Peyer's patch (tissue), 4 donors: Measurements from ENCODE around the gene HFM1. TPM values are rescaled to one million over a fixed set of nuclear protein-coding genes. Genes with fewer than 3 reads are reported as not detected.
"Not testable (repeated sequence)": the region's sequence is repeated elsewhere in the genome, so short reads cannot be mapped to it uniquely, and the experiment has no call there.

ENCODE experiments used
- DNase-seq, 3 donors: peaks; one replicate each; pipeline ENCODE4 v3.0.0-alpha.2; 2017 to 2019
- H3K27ac ChIP-seq, 4 donors: fragments of 200-600 bp; sonication (generic); one replicate each; pipeline ENCODE4 v1.5.1; 2016 to 2019
- H3K27me3 ChIP-seq, 2 donors: fragments of 200-600 bp; sonication (generic); one replicate each; pipeline ENCODE4 v1.5.1; 2019
- H3K36me3 ChIP-seq, 3 donors: fragments of 200-600 bp; sonication (generic); one replicate each; pipeline ENCODE4 v1.5.1; 2016 to 2019
- H3K4me1 ChIP-seq, 4 donors: fragments of 200-600 bp; sonication (generic); one replicate each; pipeline ENCODE4 v1.5.1; 2016 to 2019
- H3K4me3 ChIP-seq, 4 donors: fragments of 200-600 bp; sonication (generic); 1 replicate in 3 of 4; 2 replicates in 1 of 4; pipeline ENCODE4 v1.5.1; 2016 to 2019; ENCODE audit warnings: mild to moderate bottlenecking in 1 of 4
- H3K9me3 ChIP-seq, 4 donors: fragments of 200-600 bp; sonication (generic); one replicate each; pipeline ENCODE4 v1.5.1; 2016 to 2019; ENCODE audit warnings: mild to moderate bottlenecking in 1 of 4
- POLR2A ChIP-seq, 2 donors: fragments of 450-650 bp; IDR thresholded peaks; one replicate each; pipeline ENCODE4 v1.5.1; 2017; ENCODE audit warnings: antibody characterized with exemption in 2 of 2, mild to moderate bottlenecking in 2 of 2, moderate library complexity in 2 of 2
- total RNA-seq, 4 donors: library from RNA; depleted of rRNA; stranded (reverse); fragments of >200 nt; gene quantifications; one replicate each; pipeline ENCODE4 v1.1.0, GENCODE V29; 2016
- TF ChIP-seq, protein P1 (sequence below), 6 experiments: fragments of 450-650 bp in 4 of 6; fragments of 200-600 bp in 2 of 6; sonication (generic) in 1 of 6; IDR thresholded peaks; one replicate each; pipeline ENCODE4 v1.5.1; 2017 to 2019; ENCODE audit warnings: antibody characterized with exemption in 6 of 6, mild to moderate bottlenecking in 3 of 6, moderate library complexity in 1 of 6

Gene HFM1, protein sequence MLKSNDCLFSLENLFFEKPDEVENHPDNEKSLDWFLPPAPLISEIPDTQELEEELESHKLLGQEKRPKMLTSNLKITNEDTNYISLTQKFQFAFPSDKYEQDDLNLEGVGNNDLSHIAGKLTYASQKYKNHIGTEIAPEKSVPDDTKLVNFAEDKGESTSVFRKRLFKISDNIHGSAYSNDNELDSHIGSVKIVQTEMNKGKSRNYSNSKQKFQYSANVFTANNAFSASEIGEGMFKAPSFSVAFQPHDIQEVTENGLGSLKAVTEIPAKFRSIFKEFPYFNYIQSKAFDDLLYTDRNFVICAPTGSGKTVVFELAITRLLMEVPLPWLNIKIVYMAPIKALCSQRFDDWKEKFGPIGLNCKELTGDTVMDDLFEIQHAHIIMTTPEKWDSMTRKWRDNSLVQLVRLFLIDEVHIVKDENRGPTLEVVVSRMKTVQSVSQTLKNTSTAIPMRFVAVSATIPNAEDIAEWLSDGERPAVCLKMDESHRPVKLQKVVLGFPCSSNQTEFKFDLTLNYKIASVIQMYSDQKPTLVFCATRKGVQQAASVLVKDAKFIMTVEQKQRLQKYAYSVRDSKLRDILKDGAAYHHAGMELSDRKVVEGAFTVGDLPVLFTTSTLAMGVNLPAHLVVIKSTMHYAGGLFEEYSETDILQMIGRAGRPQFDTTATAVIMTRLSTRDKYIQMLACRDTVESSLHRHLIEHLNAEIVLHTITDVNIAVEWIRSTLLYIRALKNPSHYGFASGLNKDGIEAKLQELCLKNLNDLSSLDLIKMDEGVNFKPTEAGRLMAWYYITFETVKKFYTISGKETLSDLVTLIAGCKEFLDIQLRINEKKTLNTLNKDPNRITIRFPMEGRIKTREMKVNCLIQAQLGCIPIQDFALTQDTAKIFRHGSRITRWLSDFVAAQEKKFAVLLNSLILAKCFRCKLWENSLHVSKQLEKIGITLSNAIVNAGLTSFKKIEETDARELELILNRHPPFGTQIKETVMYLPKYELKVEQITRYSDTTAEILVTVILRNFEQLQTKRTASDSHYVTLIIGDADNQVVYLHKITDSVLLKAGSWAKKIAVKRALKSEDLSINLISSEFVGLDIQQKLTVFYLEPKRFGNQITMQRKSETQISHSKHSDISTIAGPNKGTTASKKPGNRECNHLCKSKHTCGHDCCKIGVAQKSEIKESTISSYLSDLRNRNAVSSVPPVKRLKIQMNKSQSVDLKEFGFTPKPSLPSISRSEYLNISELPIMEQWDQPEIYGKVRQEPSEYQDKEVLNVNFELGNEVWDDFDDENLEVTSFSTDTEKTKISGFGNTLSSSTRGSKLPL (N-terminal part only)
- not detected for total RNA-seq

DNA sequence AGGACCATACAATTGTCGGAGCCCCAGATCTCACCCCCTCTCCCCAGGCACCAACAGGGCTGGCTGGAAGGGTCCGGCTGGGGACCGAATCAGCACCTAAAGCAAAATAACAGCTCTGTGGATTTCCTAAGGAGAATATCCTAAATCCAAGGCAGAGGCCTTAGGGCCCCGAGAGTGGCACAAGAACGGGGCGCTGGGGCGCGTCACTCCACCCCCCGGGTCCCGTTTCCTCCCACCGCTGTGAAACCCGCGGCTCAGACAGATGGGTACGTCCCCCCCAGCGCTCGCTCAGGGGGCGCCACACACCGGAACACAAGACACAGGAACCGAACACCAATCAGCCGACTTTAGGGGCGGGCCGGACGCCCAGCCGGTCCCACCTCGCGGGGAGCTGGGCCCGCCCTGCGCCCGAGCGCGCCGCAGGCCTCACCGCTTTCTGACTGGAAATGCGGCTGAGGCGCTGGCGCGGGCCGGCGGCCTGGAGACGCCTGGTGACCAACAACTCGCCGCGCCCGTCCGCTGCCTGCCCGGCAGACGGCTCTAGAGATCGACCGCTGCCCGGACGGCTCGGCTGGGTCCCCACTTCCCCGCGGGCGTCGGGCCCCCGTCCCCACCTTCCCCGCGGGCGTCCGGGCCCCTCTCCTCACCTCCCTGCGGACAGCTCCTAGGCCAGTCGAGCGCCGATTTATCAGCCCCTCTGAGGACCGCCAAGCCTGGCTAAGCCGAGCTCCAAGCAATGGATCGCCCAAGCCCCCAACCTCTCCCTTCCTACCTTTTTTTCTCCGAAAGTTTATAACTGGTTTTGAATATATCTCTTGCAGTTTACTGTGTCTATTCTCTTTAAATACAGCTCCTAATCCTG, at the start of gene HFM1:
TSS of gene HFM1 (minus strand) at position 687 of the 862 bp plus-strand sequence. CDS start 3,755 bp downstream, outside the sequence.
- H3K36me3 ChIP-seq: no peaks in the 10 kb centered on the region
- H3K4me3 ChIP-seq: peak within 1 kb of the TSS; percentile 35 to 57 (median 43)
- H3K27me3 ChIP-seq: no peaks in the 10 kb centered on the region
- peaks cover 0 to 2% (median 0%) of the 10 kb centered on the region in 4 donors for H3K4me1 ChIP-seq
- TF ChIP-seq, protein P1, sequence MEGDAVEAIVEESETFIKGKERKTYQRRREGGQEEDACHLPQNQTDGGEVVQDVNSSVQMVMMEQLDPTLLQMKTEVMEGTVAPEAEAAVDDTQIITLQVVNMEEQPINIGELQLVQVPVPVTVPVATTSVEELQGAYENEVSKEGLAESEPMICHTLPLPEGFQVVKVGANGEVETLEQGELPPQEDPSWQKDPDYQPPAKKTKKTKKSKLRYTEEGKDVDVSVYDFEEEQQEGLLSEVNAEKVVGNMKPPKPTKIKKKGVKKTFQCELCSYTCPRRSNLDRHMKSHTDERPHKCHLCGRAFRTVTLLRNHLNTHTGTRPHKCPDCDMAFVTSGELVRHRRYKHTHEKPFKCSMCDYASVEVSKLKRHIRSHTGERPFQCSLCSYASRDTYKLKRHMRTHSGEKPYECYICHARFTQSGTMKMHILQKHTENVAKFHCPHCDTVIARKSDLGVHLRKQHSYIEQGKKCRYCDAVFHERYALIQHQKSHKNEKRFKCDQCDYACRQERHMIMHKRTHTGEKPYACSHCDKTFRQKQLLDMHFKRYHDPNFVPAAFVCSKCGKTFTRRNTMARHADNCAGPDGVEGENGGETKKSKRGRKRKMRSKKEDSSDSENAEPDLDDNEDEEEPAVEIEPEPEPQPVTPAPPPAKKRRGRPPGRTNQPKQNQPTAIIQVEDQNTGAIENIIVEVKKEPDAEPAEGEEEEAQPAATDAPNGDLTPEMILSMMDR (IDR thresholded peaks at IDR 0.05): no peak
- TF ChIP-seq POLR2A (IDR thresholded peaks at IDR 0.05): no peak
- H3K27ac ChIP-seq: peak within 1 kb of the TSS; percentile 57 to 79 (median 64)
- H3K9me3 ChIP-seq: no peaks in the 10 kb centered on the region
- peak; percentile 26 to 66 (median 58) for DNase-seq

DNA sequence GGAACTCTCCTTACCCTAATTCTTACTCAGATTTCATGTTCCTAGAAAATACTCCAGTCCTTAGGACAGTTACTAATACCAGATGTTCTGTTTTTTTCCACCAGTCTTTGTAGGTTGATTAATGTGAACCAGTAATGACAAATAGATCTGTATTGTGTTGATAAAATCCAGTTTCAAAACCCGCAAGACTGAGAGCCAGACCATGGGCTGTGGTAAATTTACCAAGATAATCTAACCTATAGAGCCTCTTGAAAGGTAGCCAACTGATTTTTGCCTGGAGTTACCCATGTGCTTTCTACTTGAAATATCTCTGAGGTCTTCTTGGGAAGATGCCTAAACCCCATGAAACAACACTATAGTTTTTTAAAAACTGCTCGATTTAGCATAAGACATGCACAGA, 49.5 kb upstream of the HFM1 start:
- H3K4me1 ChIP-seq: no peaks in the 10 kb centered on the region
- H3K4me3 ChIP-seq: no peak overlapping the region
- H3K27me3 ChIP-seq: no peaks in the 10 kb centered on the region
- no peaks in the 10 kb centered on the region for H3K36me3 ChIP-seq
- no peaks in the 10 kb centered on the region for H3K9me3 ChIP-seq
- no peak for DNase-seq
- no peak overlapping the region for H3K27ac ChIP-seq
- no peak for TF ChIP-seq POLR2A (IDR thresholded peaks at IDR 0.05)
- TF ChIP-seq, protein P1 (IDR thresholded peaks at IDR 0.05): no peak

DNA sequence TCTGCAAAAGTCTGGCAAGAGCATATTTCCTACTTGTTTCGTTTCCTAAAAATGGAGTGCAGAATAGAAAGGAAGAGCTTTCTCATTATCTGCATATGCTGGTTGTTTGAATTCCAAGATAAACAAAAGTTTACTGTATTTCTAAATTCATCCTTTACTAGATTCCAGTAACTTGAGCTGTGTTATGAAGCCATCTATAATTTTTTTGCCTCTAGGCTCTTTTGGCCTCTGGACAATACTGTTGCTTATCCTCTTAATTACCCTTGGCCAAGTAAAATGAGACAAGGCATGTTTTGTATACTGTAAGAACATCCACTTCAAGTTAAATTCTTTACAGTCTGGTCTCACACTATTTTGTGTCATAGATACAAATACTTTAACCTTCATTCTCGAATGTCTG, 45.6 kb upstream of the HFM1 start:
- Histone ChIP-seq H3K4me1 (no peaks in the 10 kb centered on the region), H3K36me3 (no peaks in the 10 kb centered on the region), H3K9me3 (no peaks in the 10 kb centered on the region), H3K27me3 (no peaks in the 10 kb centered on the region), H3K27ac (no peak overlapping the region), H3K4me3 (no peak overlapping the region)
- TF ChIP-seq, protein P1 (IDR thresholded peaks at IDR 0.05): no peak
- no peak for TF ChIP-seq POLR2A (IDR thresholded peaks at IDR 0.05)
- DNase-seq: no peak

DNA sequence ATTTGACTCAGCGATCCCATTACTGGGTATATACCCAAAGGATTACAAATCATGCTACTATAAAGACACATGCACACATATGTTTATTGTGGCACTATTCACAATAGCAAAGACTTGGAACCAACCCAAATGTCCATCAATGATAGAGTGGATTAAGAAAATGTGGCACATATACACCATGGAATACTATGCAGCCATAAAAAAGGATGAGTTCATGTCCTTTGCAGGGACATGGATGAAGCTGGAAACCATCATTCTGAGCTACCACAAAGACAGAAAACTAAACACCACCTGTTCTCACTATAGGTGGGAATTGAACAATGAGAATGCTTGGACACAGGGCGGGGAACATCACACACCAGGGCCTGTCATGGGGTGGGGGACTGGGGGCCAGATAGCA, 43.1 kb upstream of the HFM1 start:
- H3K27me3 ChIP-seq, DNase-seq, H3K4me3 ChIP-seq, H3K27ac ChIP-seq, H3K4me1 ChIP-seq, H3K9me3 ChIP-seq, H3K36me3 ChIP-seq: not testable (repeated sequence)

DNA sequence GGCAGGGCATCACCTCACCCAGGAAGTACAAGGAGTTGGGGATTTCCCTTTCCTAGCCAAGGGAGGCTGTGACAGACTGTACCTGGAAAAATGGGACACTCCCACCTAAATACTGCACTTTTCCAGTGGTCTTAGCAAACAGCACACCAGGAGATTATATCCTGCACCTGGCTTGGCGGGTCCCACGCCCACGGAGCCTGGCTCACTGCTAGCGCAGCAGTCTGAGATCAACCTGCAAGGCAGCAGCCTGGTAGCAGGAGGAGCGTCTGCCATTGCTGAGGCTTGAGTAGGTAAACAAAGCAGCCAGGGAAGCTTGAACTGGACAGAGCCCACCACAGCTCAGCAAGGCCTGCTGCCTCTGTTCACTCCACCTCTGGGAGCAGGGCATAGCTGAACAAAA, 37.3 kb upstream of the HFM1 start:
- H3K36me3 ChIP-seq, H3K9me3 ChIP-seq, DNase-seq, H3K4me3 ChIP-seq, H3K4me1 ChIP-seq, H3K27me3 ChIP-seq, H3K27ac ChIP-seq: not testable (repeated sequence)

DNA sequence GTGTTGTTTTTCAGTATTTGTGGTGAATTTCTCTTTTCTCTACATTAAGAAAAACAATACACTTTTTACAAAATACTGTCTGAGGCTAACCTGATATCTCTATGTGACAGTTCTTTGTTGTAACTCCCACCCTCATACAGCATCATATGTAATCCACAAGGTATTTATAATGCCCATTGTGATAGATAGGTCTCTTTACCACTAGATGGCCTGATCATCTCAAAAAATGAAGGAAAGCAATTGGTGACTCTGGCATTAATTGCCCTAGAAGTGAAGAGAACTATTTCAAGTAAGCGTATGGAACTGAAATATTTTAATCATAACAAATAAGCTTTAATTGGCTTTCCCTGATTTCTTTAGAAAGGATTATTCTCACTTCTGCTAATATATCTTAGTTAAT, 36.2 kb upstream of the HFM1 start:
- Histone ChIP-seq H3K9me3 (no peaks in the 10 kb centered on the region), H3K4me1 (no peaks in the 10 kb centered on the region), H3K27ac (no peak overlapping the region), H3K36me3 (no peaks in the 10 kb centered on the region), H3K27me3 (no peaks in the 10 kb centered on the region), H3K4me3 (no peak overlapping the region)
- no peak for DNase-seq
- TF ChIP-seq, protein P1 (IDR thresholded peaks at IDR 0.05): peak in 3 of 6 experiments; percentile 4 to 20 (median 7)
- TF ChIP-seq POLR2A (IDR thresholded peaks at IDR 0.05): no peak
